COLO668 (cell line): Measurements from ENCODE around the gene DAAM2.

Experiments used
- DNase-seq: peaks from one replicate; lab custom pipeline; 2025; ENCODE audit not compliant: unreplicated experiment; lab: John Stamatoyannopoulos, UW

DAAM2 gene

DNA sequence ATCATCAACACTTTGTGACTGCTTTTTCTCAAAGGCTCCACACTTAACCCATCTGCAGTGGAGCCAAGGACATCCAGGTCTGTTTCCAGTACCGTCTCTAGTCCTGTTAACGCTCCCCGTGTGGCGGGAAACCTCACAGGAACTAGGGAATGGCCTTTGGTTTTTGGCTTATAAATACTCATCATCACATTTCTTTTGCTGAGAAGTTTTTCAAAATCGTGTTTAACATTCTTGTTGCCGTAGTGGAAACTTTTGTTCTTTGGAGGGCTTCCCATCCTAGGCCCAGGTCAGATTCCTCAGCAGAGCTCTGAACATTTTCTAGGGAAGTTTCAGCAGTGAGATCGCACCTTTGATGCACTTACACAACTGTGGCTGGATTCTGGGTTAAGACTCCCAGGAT lies 24.6 kb downstream of the DAAM2 start:
- no peak for DNase-seq

DNA sequence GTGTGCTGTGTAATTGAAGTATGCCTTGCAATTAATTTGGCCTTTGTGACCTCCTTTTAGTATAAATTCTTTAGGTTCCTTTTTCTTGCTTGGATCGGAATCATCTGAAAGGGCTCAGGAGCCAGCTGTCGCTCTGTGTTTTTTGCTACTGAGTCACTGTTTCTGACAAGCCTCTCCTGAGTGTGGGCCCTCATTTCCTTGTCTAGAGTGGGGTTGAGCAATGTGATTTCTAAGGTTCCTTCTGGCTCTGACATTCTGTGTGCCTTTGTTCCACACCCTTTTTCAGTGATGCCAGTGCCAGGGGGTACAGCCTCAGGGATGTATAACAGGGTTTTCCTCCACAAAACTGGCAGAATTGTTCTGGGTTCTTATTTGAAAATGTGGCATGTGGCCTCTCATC lies 26.5 kb downstream of the DAAM2 start:
- DNase-seq: no peak

DNA sequence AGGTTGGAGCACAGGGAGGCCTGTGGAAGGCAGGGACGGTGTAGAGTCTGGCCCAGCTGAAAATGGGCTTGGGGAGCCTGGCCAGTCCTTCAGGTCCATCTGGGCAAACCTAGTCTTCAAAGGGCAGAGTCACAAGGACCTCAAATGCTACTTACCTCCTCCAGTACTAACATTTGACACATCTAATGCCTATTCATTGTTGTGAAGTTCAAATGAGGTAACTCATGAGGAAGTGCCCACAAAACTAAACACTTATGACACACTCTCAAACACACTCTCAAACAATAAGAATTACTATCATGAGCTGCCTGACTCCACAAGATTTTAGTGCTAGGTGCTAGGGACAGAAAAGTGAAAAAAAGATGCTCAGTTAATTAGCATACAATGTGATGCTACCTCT lies 27.1 kb downstream of the DAAM2 start:
- no peak for DNase-seq

- DNase-seq: no peak
Observed at GRCh38 chr6:39819676-39820075, 27.5 kb downstream of the DAAM2 start.

- DNase-seq: no peak
Observed at GRCh38 chr6:39820553-39820952, 28.4 kb downstream of the DAAM2 start.

- DNase-seq: no peak
Observed at GRCh38 chr6:39821046-39821740, 29.0 kb downstream of the DAAM2 start.

DNA sequence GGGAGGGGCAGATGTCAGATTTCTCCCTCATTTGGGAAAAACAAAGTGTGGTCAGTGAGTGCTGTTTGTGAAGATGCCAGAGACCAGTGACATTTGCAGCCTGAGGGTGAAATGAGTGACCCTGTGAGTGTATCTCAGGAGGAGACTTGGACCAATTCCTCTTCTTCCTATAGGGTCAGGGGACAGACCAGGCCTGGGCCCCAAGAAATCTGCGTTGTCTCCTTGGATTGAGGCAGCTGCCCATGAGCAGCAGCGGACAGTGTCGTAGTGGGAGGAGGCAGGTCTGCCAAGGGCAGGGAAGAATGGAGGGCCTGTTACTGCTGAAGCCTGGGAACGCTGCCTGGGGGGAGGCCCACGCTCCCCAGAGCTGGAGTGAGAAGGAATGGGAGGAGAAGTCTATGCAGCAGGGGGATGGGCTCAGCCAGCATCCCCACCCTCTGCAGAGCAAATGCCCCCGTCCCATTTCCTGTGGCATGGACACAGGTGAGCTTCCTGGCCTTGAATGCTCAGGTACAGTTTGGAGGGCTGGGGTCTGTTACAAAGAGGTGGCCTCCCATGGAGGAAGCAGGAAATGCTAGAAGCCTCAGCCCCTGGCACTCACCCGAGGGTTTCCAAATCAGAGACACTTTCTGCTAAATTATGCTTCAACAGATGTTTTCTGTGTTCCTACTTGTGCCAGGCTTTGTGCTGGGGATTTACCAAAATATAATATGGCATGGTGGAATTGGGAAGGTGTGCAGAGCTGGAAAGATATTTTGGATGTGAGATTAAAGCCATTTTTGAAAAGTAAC lies 29.8 kb downstream of the DAAM2 start:
- DNase-seq: no peak

GRCh38 chr6:39822846-39823815 lies 31.0 kb downstream of the DAAM2 start:
- DNase-seq: no peak

DNA sequence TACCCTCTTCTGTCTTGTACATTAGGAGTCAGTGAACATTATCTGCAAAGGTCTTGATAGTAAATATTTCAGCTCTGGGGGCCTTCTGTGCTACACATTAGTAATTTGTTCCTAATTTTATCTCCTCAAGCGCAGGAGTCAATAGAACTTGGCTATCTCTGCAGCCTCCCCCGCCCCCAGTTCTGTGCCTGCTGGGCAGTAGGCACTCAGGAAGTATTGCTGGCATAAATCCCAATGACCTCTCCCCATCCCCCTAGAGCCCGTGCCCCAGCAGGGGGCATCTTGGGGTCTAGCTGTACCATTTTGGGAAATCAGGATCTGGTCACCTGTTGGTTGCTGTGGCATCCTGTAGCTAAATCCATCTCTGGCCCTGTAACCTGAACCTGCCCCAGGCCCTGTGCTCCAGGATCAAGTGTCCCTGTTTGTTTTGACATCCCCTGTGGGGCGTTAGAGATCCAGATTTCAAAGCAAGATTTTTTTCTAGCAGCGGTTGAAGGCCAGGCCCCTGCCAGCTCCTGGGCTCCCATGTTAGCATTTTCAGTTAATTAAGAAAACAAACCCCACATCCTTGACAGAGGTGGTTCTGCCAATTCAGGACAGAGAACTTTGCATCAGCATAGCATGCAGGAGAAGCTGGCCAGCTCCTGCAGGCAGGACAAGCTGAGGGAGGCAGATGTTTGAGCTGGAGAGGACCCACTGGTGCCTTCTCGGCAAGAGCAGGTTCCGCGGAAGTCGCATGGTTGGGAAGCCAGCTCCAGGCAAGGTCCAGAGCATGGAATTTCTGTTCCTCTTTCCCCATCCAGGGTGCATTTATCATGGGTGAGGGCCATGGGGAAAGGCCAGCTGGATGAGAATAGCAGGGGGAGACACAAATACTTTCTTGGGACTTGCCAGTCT lies 32.1 kb downstream of the DAAM2 start:
- no peak for DNase-seq

- DNase-seq: no peak
Observed at GRCh38 chr6:39829331-39829730, 37.2 kb downstream of the DAAM2 start.

DNA sequence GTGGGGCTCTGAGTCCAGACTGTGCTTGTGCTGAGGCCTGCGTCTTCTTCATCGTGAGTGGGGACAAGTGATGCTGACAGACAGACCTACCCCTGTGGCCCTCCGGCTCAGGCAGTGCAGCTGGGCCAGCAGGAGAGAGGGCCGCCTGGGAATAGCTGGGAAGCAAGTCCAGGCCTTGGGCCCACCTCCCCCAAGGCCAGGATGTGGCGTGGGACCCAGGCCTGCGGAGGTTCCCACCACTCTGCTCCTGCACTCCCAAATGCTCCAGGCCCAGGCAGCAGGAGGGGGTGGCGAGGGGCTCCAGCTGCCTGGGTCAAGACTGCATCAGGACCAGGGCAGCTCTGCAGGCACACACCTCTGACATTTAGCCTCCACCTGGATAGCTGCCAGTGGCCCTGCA lies 38.3 kb downstream of the DAAM2 start:
- DNase-seq: no peak

GRCh38 chr6:39831701-39832100 lies 39.5 kb downstream of the DAAM2 start:
- no peak for DNase-seq

- DNase-seq: no peak
Observed at GRCh38 chr6:39834278-39834677, 42.1 kb downstream of the DAAM2 start.

- no peak for DNase-seq
Observed at GRCh38 chr6:39834866-39835265, 42.7 kb downstream of the DAAM2 start.

- no peak for DNase-seq
Observed at GRCh38 chr6:39835821-39836295, 43.7 kb downstream of the DAAM2 start.

- DNase-seq: no peak
Observed at GRCh38 chr6:39836606-39837005, 44.4 kb downstream of the DAAM2 start.

GRCh38 chr6:39839445-39839844 lies 47.3 kb downstream of the DAAM2 start:
- no peak for DNase-seq

DNA sequence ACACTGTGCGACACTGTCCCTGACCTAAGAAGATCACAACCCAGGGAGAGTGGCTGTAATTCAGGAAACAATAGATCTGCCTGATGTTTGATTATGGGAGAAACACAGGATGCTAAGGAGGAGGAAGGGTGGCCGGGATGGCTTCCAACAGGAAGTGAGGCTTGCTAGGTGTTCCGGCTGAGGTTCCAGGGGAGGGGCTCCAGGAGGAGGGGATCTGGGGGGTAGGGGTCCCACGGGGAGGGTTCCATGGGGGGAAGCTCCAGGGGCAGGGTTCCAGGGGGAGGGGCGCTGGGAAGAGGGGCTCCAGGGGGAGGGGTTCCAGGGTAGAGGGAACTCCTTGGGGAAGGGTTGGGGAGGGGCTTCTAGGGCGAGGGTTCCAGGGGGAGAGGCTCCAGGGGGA lies 48.6 kb downstream of the DAAM2 start:
- no peak for DNase-seq

DNA sequence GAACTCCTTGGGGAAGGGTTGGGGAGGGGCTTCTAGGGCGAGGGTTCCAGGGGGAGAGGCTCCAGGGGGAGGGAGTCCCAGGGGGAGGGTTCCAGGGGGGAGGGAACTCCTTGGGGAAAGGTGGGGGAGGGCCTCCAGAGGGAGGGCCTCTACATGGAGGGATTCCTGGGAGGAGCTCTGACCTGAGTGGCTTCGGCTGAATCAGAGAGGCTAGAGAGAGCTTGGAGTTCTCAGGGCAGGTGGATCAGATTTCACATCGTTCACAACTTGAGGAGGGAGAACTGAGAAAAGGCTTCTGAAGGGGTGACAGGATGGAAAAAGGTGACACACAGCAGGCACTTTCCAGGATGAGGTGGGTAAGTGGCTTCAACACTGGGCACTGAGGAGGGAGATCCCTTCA lies 49.1 kb downstream of the DAAM2 start:
- DNase-seq: no peak

DNA sequence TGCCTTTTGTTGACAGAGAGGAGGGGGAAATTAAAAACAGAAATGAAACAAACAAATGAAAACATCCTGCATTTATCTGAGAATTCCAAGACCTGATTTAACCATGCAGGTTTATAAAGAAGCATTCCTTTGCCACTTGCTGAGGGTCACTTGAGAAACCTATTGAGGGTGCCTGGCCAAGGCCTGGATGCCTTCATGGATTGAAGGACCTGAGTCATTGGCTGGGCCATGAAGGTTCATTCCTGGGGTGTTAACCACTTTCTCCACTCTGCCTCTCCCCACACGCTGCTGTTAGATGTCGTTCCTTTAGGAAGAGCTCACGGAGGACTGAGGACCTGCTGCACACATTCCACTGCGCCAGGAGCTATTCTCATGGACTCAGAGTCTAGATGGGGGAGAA lies 49.7 kb downstream of the DAAM2 start:
- DNase-seq: no peak
